MM.1S (cell line): ENCODE results near the gene TUBB8B.
"Not testable (repeated sequence)": the region's sequence is repeated elsewhere in the genome, so short reads cannot be mapped to it uniquely, and the experiment has no call there.

ENCODE experiments used
- CTCF ChIP-seq: fragments of 300-600 bp; sonication (generic); IDR thresholded peaks from 2 replicates; pipeline ENCODE4 v1.5.1; 2016; ENCODE audit warnings: antibody characterized with exemption, low read length, mixed read lengths
- EZH2 ChIP-seq: fragments of 300-600 bp; sonication (generic); optimal IDR thresholded peaks from 2 replicates; pipeline ENCODE3; 2017; ENCODE audit warnings: low read depth, mild to moderate bottlenecking, antibody characterized with exemption, low read length, mixed read lengths

- peak; percentile 7; the same call in 1 of the 2 replicates for TF ChIP-seq CTCF
- TF ChIP-seq EZH2 = not testable (repeated sequence)
Measured at GRCh38 chr18:96101-96766, 46.8 kb upstream of the TUBB8B start.
